ENCODE measurements around the gene BMP8B. TPM values are rescaled to one million over a fixed set of nuclear protein-coding genes. Genes with fewer than 3 reads are reported as not detected.
A peak's percentile ranks its signal among the peaks of the same experiment; 100 is the strongest.
"Not testable (repeated sequence)": the region's sequence is repeated elsewhere in the genome, so short reads cannot be mapped to it uniquely, and the experiment has no call there.

Gene BMP8B
- total RNA-seq, 1 donor from 2014 or later = 0.16 TPM

GRCh38 chr1:39799770-39800470 is 11.3 kb upstream of the BMP8B start:
- H3K27me3 Mint-ChIP-seq (ENCODE audit: low read depth, unreplicated experiment) = no peaks in the 10 kb centered on the region
- no peak overlapping the region for H3K9ac ChIP-seq (ENCODE audit: low read length)
- H3K79me2 ChIP-seq (ENCODE audit: insufficient read depth, low read length) = no peaks in the 10 kb centered on the region
- no peak overlapping the region for H3K27ac ChIP-seq (ENCODE audit: low read depth, low read length)
- DNase-seq (ENCODE audit: low read depth) (peak; percentile 77), FAIRE-seq (no peak)
- peaks cover 2% of the 10 kb centered on the region for H3K27me3 ChIP-seq (ENCODE audit: insufficient read depth, low read length)
- H3K36me3 ChIP-seq (ENCODE audit: insufficient read depth, low read length) = no peaks in the 10 kb centered on the region
- H4K20me1 ChIP-seq (ENCODE audit: insufficient read depth, low read length) = no peaks in the 10 kb centered on the region
- H3K9me3 ChIP-seq (ENCODE audit: insufficient read depth, low read depth, low read length) = no peaks in the 10 kb centered on the region
- H3K36me3 Mint-ChIP-seq (ENCODE audit: low read depth, unreplicated experiment) = no peaks in the 10 kb centered on the region
- H2AFZ ChIP-seq (ENCODE audit: low read depth, low read length) = peak overlapping the region; percentile 47
- peak overlapping the region; percentile 25 for H3K4me3 Mint-ChIP-seq (ENCODE audit: unreplicated experiment)
- no peak overlapping the region for H3K4me3 ChIP-seq (ENCODE audit: insufficient read depth, low read depth, low read length)
- H3K4me2 ChIP-seq (ENCODE audit: low read length) = peak overlapping the region; percentile 59
- H3K27ac Mint-ChIP-seq (ENCODE audit: unreplicated experiment) = peak overlapping the region; percentile 59
- H3K4me1 ChIP-seq (ENCODE audit: insufficient read depth, low read length) = peaks cover 4% of the 10 kb centered on the region
- no peak for TF ChIP-seq EZH2 (IDR thresholded peaks at IDR 0.05; ENCODE audit: insufficient read depth, low read length)
- TF ChIP-seq, protein P1, sequence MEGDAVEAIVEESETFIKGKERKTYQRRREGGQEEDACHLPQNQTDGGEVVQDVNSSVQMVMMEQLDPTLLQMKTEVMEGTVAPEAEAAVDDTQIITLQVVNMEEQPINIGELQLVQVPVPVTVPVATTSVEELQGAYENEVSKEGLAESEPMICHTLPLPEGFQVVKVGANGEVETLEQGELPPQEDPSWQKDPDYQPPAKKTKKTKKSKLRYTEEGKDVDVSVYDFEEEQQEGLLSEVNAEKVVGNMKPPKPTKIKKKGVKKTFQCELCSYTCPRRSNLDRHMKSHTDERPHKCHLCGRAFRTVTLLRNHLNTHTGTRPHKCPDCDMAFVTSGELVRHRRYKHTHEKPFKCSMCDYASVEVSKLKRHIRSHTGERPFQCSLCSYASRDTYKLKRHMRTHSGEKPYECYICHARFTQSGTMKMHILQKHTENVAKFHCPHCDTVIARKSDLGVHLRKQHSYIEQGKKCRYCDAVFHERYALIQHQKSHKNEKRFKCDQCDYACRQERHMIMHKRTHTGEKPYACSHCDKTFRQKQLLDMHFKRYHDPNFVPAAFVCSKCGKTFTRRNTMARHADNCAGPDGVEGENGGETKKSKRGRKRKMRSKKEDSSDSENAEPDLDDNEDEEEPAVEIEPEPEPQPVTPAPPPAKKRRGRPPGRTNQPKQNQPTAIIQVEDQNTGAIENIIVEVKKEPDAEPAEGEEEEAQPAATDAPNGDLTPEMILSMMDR (IDR thresholded peaks at IDR 0.05; ENCODE audit: insufficient read depth, low read depth, low read length) = peak; percentile 66
- H3K9me3 Mint-ChIP-seq (ENCODE audit: unreplicated experiment) = peaks cover 2% of the 10 kb centered on the region
- H3K4me1 Mint-ChIP-seq (ENCODE audit: low read depth, unreplicated experiment) = peaks cover 8% of the 10 kb centered on the region

GRCh38 chr1:39798859-39799769 is 10.4 kb upstream of the BMP8B start:
- not testable (repeated sequence) for H3K27me3 ChIP-seq (ENCODE audit: insufficient read depth, low read length); H4K20me1 ChIP-seq (ENCODE audit: insufficient read depth, low read length); H2AFZ ChIP-seq (ENCODE audit: low read depth, low read length); H3K36me3 Mint-ChIP-seq (ENCODE audit: low read depth, unreplicated experiment); H3K36me3 ChIP-seq (ENCODE audit: insufficient read depth, low read length); H3K4me3 ChIP-seq (ENCODE audit: insufficient read depth, low read depth, low read length); H3K27me3 Mint-ChIP-seq (ENCODE audit: low read depth, unreplicated experiment); H3K4me1 ChIP-seq (ENCODE audit: insufficient read depth, low read length); H3K9ac ChIP-seq (ENCODE audit: low read length); H3K9me3 Mint-ChIP-seq (ENCODE audit: unreplicated experiment); H3K9me3 ChIP-seq (ENCODE audit: insufficient read depth, low read depth, low read length); H3K27ac ChIP-seq (ENCODE audit: low read depth, low read length); H3K4me1 Mint-ChIP-seq (ENCODE audit: low read depth, unreplicated experiment); H3K79me2 ChIP-seq (ENCODE audit: insufficient read depth, low read length); FAIRE-seq
- H3K4me2 ChIP-seq (ENCODE audit: low read length) = peak overlapping the region; percentile 59
- peak overlapping the region; percentile 18 for H3K27ac Mint-ChIP-seq (ENCODE audit: unreplicated experiment)
- DNase-seq (ENCODE audit: low read depth) = peak; percentile 31
- H3K4me3 Mint-ChIP-seq (ENCODE audit: unreplicated experiment) = peak overlapping the region; percentile 25

- FAIRE-seq (no peak), DNase-seq (ENCODE audit: low read depth) (no peak)
- no peak overlapping the region for H2AFZ ChIP-seq (ENCODE audit: low read depth, low read length)
- no peaks in the 10 kb centered on the region for H4K20me1 ChIP-seq (ENCODE audit: insufficient read depth, low read length)
- no peaks in the 10 kb centered on the region for H3K79me2 ChIP-seq (ENCODE audit: insufficient read depth, low read length)
- Mint-ChIP-seq H3K9me3 (ENCODE audit: unreplicated experiment) (peaks cover 3% of the 10 kb centered on the region), H3K27ac (ENCODE audit: unreplicated experiment) (no peak overlapping the region), H3K27me3 (ENCODE audit: low read depth, unreplicated experiment) (peaks cover 20% of the 10 kb centered on the region), H3K4me1 (ENCODE audit: low read depth, unreplicated experiment) (peaks cover 6% of the 10 kb centered on the region), H3K36me3 (ENCODE audit: low read depth, unreplicated experiment) (no peaks in the 10 kb centered on the region), H3K4me3 (ENCODE audit: unreplicated experiment) (no peak overlapping the region)
- no peak overlapping the region for H3K27ac ChIP-seq (ENCODE audit: low read depth, low read length)
- H3K4me1 ChIP-seq (ENCODE audit: insufficient read depth, low read length) = peaks cover 4% of the 10 kb centered on the region
- no peak for TF ChIP-seq EZH2 (IDR thresholded peaks at IDR 0.05; ENCODE audit: insufficient read depth, low read length)
- TF ChIP-seq, protein P1 (IDR thresholded peaks at IDR 0.05; ENCODE audit: insufficient read depth, low read depth, low read length) = no peak
- peaks cover 6% of the 10 kb centered on the region for H3K27me3 ChIP-seq (ENCODE audit: insufficient read depth, low read length)
- no peak overlapping the region for H3K4me3 ChIP-seq (ENCODE audit: insufficient read depth, low read depth, low read length)
- no peak overlapping the region for H3K4me2 ChIP-seq (ENCODE audit: low read length)
- H3K9me3 ChIP-seq (ENCODE audit: insufficient read depth, low read depth, low read length) = no peaks in the 10 kb centered on the region
- H3K36me3 ChIP-seq (ENCODE audit: insufficient read depth, low read length) = no peaks in the 10 kb centered on the region
- no peak overlapping the region for H3K9ac ChIP-seq (ENCODE audit: low read length)
Observed at GRCh38 chr1:39795651-39796050, 7.0 kb upstream of the BMP8B start.

All from astrocyte (in vitro differentiated cells and primary cell).